ENCODE results near the gene SATB2. TPM values are rescaled to one million over a fixed set of nuclear protein-coding genes. Genes with fewer than 3 reads are reported as not detected.

SATB2 gene
- total and polyA plus RNA-seq, 10 donors, result 0.39 to 3.0 (median 2.6) TPM

GRCh38 chr2:199455545-199456382, 2.0 kb downstream of the SATB2 start:
- no peak for TF ChIP-seq CTCF (IDR thresholded peaks at IDR 0.05 in 8 of 11, conservative IDR thresholded peaks at IDR 0.05 in 3 of 11)
- TF ChIP-seq POLR2AphosphoS5 (IDR thresholded peaks at IDR 0.05), result peak in 2 of 3 donors; percentile 11 to 34
- Histone ChIP-seq H3K9me3 (no peaks in the 10 kb centered on the region), H3K36me3 (no peaks in the 10 kb centered on the region), H3K4me3 (peak overlapping the region in 6 of 8 donors; percentile 3 to 88 (median 11)), H3K27ac (no peak overlapping the region), H3K27me3 (replicated peaks in 1 of 7) (peaks cover 14 to 100% (median 69%) of the 10 kb centered on the region in 7 donors), H3K4me1 (peaks cover 24 to 49% (median 40%) of the 10 kb centered on the region in 6 donors)
- intact Hi-C loops (cut with DNase I; ENCODE audit: low total_unique reads), result no loop called here
- peak; percentile 79 for DNase-seq
- WGBS, 5 donors, result 1 to 2% (median 2%) methylated on average over 39 to 55 of the region's 55 CpGs

- no peak overlapping the region for H3K27ac ChIP-seq
- DNase-seq, result no peak
- intact Hi-C loops (cut with DNase I; ENCODE audit: low total_unique reads), result no loop called here
- no peaks in the 10 kb centered on the region for H3K9me3 ChIP-seq
- H3K4me3 ChIP-seq, result peak overlapping the region in 1 of 8 donors; percentile 88
- 33 to 48% (median 39%) methylated on average over 7 of the region's 7 CpGs for WGBS, 5 donors
- H3K4me1 ChIP-seq, result peaks cover 24 to 45% (median 38%) of the 10 kb centered on the region in 6 donors
- H3K36me3 ChIP-seq, result no peaks in the 10 kb centered on the region
- TF ChIP-seq POLR2A (IDR thresholded peaks at IDR 0.05) (no peak), POLR2AphosphoS5 (IDR thresholded peaks at IDR 0.05) (no peak), CTCF (IDR thresholded peaks at IDR 0.05 in 8 of 11, conservative IDR thresholded peaks at IDR 0.05 in 3 of 11) (no peak)
- H3K27me3 ChIP-seq (replicated peaks in 1 of 7), result peaks cover 14 to 100% (median 69%) of the 10 kb centered on the region in 7 donors
Measured at GRCh38 chr2:199455210-199455544, 2.6 kb downstream of the SATB2 start.

GRCh38 chr2:199452991-199453379, 4.8 kb downstream of the SATB2 start:
- intact Hi-C loops (cut with DNase I; ENCODE audit: low total_unique reads), result no loop called here
- Histone ChIP-seq H3K27me3 (replicated peaks in 1 of 7) (peaks cover 14 to 99% (median 76%) of the 10 kb centered on the region in 7 donors), H3K4me3 (no peak overlapping the region), H3K27ac (no peak overlapping the region), H3K4me1 (peaks cover 24 to 30% (median 28%) of the 10 kb centered on the region in 6 donors), H3K36me3 (no peaks in the 10 kb centered on the region), H3K9me3 (no peaks in the 10 kb centered on the region)
- TF ChIP-seq CTCF (IDR thresholded peaks at IDR 0.05 in 8 of 11, conservative IDR thresholded peaks at IDR 0.05 in 3 of 11) (no peak), POLR2A (IDR thresholded peaks at IDR 0.05) (no peak), POLR2AphosphoS5 (IDR thresholded peaks at IDR 0.05) (no peak)
- DNase-seq, result no peak

GRCh38 chr2:199452260-199452990, 5.3 kb downstream of the SATB2 start:
- TF ChIP-seq CTCF (IDR thresholded peaks at IDR 0.05 in 8 of 11, conservative IDR thresholded peaks at IDR 0.05 in 3 of 11), result no peak
- TF ChIP-seq POLR2AphosphoS5 (IDR thresholded peaks at IDR 0.05), result no peak
- TF ChIP-seq POLR2A (IDR thresholded peaks at IDR 0.05), result no peak
- no peaks in the 10 kb centered on the region for H3K36me3 ChIP-seq
- peaks cover 20 to 24% (median 23%) of the 10 kb centered on the region in 6 donors for H3K4me1 ChIP-seq
- no peak overlapping the region for H3K4me3 ChIP-seq
- no peaks in the 10 kb centered on the region for H3K9me3 ChIP-seq
- H3K27ac ChIP-seq, result no peak overlapping the region
- intact Hi-C loops (cut with DNase I; ENCODE audit: low total_unique reads), result no loop called here
- no peak for DNase-seq
- WGBS, 5 donors, result 51 to 70% (median 64%) methylated on average over 2 of the region's 2 CpGs
- peaks cover 14 to 97% (median 73%) of the 10 kb centered on the region in 7 donors for H3K27me3 ChIP-seq (replicated peaks in 1 of 7)

Data from spleen (tissue), 11 donors.